NT2/D1 (cell line): Measurements from ENCODE around the gene NSMF.
"Not testable (repeated sequence)": the region's sequence is repeated elsewhere in the genome, so short reads cannot be mapped to it uniquely, and the experiment has no call there.

Experiments
- DNase-seq: peaks from one replicate; pipeline ENCODE4 v3.0.0-alpha.2; 2011; ENCODE audit warnings: low read depth, low spot score
- H3K27me3 ChIP-seq: 2 replicates; pipeline ENCODE4 v1.6.0; 2011; ENCODE audit warnings: mild to moderate bottlenecking; ENCODE audit not compliant: insufficient read length, insufficient read depth
- H3K36me3 ChIP-seq: 2 replicates; pipeline ENCODE4 v1.6.1; 2011; ENCODE audit warnings: mild to moderate bottlenecking, low read length, mixed read lengths; ENCODE audit not compliant: insufficient read depth, insufficient read length
- H3K4me1 ChIP-seq: 2 replicates; pipeline ENCODE4 v1.5.1; 2011; ENCODE audit not compliant: insufficient read depth, insufficient read length
- H3K4me3 ChIP-seq: 2 replicates; pipeline ENCODE4 v1.5.1; 2011; ENCODE audit warnings: low read depth; ENCODE audit not compliant: insufficient read length
- H3K9ac ChIP-seq: 2 replicates; pipeline ENCODE4 v1.6.0; 2011; ENCODE audit warnings: low read depth; ENCODE audit not compliant: insufficient read length
- H3K9me3 ChIP-seq: 2 replicates; pipeline ENCODE4 v1.5.1; 2011; ENCODE audit warnings: mild to moderate bottlenecking, low read length; ENCODE audit not compliant: insufficient read depth
- SUZ12 ChIP-seq: IDR thresholded peaks from 2 replicates; pipeline ENCODE4 v1.6.1; 2011; ENCODE audit not compliant: insufficient read length, insufficient read depth; ENCODE audit errors: extremely low read depth
- YY1 ChIP-seq: IDR thresholded peaks from 2 replicates; pipeline ENCODE4 v1.6.1; 2011; ENCODE audit not compliant: insufficient read length, insufficient read depth
- ZNF274 ChIP-seq: IDR thresholded peaks from 2 replicates; pipeline ENCODE4 v1.6.1; 2011; ENCODE audit warnings: mild to moderate bottlenecking, low read depth, low read length

Gene NSMF

GRCh38 chr9:137452006-137452760 lies 7.0 kb downstream of the NSMF start:
- TF ChIP-seq ZNF274 = no peak
- no peak for TF ChIP-seq SUZ12
- TF ChIP-seq YY1 = no peak
- H3K4me1 ChIP-seq = peaks cover 36% of the 10 kb centered on the region
- no peak for DNase-seq
- H3K36me3 ChIP-seq = peaks cover 76% of the 10 kb centered on the region
- H3K27me3 ChIP-seq = no peaks in the 10 kb centered on the region
- H3K9ac ChIP-seq = no peak overlapping the region
- no peaks in the 10 kb centered on the region for H3K9me3 ChIP-seq
- no peak overlapping the region for H3K4me3 ChIP-seq

- H3K4me3 ChIP-seq, H3K27me3 ChIP-seq, H3K9ac ChIP-seq, H3K9me3 ChIP-seq, DNase-seq: not testable (repeated sequence)
- peaks cover 76% of the 10 kb centered on the region for H3K36me3 ChIP-seq
- peaks cover 30% of the 10 kb centered on the region for H3K4me1 ChIP-seq
Observed at GRCh38 chr9:137451264-137452005, 7.7 kb downstream of the NSMF start.

- H3K9me3 ChIP-seq, H3K9ac ChIP-seq, H3K27me3 ChIP-seq, H3K4me3 ChIP-seq, DNase-seq: not testable (repeated sequence)
- peaks cover 31% of the 10 kb centered on the region for H3K4me1 ChIP-seq
- peaks cover 69% of the 10 kb centered on the region for H3K36me3 ChIP-seq
Observed at GRCh38 chr9:137450539-137451222, 8.5 kb downstream of the NSMF start.

- no peak overlapping the region for H3K4me3 ChIP-seq
- no peak overlapping the region for H3K9ac ChIP-seq
- no peaks in the 10 kb centered on the region for H3K9me3 ChIP-seq
- peaks cover 62% of the 10 kb centered on the region for H3K36me3 ChIP-seq
- TF ChIP-seq SUZ12 (no peak), YY1 (no peak), ZNF274 (no peak)
- peaks cover 28% of the 10 kb centered on the region for H3K4me1 ChIP-seq
- no peak for DNase-seq
- no peaks in the 10 kb centered on the region for H3K27me3 ChIP-seq
Observed at GRCh38 chr9:137449931-137450538, 9.1 kb downstream of the NSMF start.

GRCh38 chr9:137449081-137449844 lies 9.9 kb downstream of the NSMF start:
- no peaks in the 10 kb centered on the region for H3K9me3 ChIP-seq
- H3K4me3 ChIP-seq = no peak overlapping the region
- H3K4me1 ChIP-seq = peaks cover 21% of the 10 kb centered on the region
- peaks cover 55% of the 10 kb centered on the region for H3K36me3 ChIP-seq
- H3K9ac ChIP-seq = no peak overlapping the region
- H3K27me3 ChIP-seq = no peaks in the 10 kb centered on the region
- no peak for DNase-seq
- no peak for TF ChIP-seq SUZ12
- TF ChIP-seq YY1 = no peak
- TF ChIP-seq ZNF274 = no peak

GRCh38 chr9:137448602-137448962 lies 10.6 kb downstream of the NSMF start:
- Histone ChIP-seq H3K4me1 (peaks cover 19% of the 10 kb centered on the region), H3K27me3 (no peaks in the 10 kb centered on the region), H3K9me3 (no peaks in the 10 kb centered on the region), H3K4me3 (no peak overlapping the region), H3K36me3 (peaks cover 54% of the 10 kb centered on the region), H3K9ac (no peak overlapping the region)
- TF ChIP-seq SUZ12 (no peak), ZNF274 (no peak), YY1 (no peak)
- DNase-seq = no peak
